HepG2 (cell line): ENCODE results near the gene TMEM151A. TPM values are rescaled to one million over a fixed set of nuclear protein-coding genes. Genes with fewer than 3 reads are reported as not detected.
A peak's percentile ranks its signal among the peaks of the same experiment; 100 is the strongest.

Source experiments
- E2F5 ChIP-seq: sonication (generic); formaldehyde crosslinking; conservative IDR thresholded peaks from 2 replicates; pipeline ENCODE4 v1.4.0; 2020; ENCODE audit warnings: missing genetic modification reagents
- HMGXB4 ChIP-seq, 2 experiments: sonication (generic) in 1 of 2; formaldehyde crosslinking in 1 of 2; IDR thresholded peaks; 2 replicates each; pipeline versions ENCODE4 v1.4.0 to v1.6.1; 2018 to 2020; ENCODE audit warnings: missing genetic modification reagents in 2 of 2, borderline replicate concordance in 1 of 2, low read depth in 1 of 2, mild to moderate bottlenecking in 1 of 2, missing biosample characterization in 1 of 2
- KLF9 ChIP-seq: IDR thresholded peaks from 2 replicates; pipeline ENCODE4 v1.6.1; 2016; ENCODE audit warnings: low read depth
- MXD3 ChIP-seq: IDR thresholded peaks from 2 replicates; pipeline ENCODE4 v1.6.1; 2016; ENCODE audit warnings: mild to moderate bottlenecking, missing biosample characterization, missing genetic modification reagents
- PRPF4 ChIP-seq: fragments of 200-400 bp; formaldehyde crosslinking; IDR thresholded peaks from 2 replicates; pipeline ENCODE4 v1.6.1; 2016; ENCODE audit warnings: low read length, low read depth; ENCODE audit not compliant: poor library complexity, severe bottlenecking
- ZBTB39 ChIP-seq: sonication (generic); formaldehyde crosslinking; IDR thresholded peaks from 2 replicates; pipeline ENCODE4 v1.5.0; 2020; ENCODE audit warnings: missing genetic modification reagents
- ZNF513 ChIP-seq: sonication (generic); formaldehyde crosslinking; conservative IDR thresholded peaks from 2 replicates; pipeline ENCODE4 v1.5.0; 2020; ENCODE audit warnings: missing genetic modification reagents
- ZNF572 ChIP-seq: sonication (generic); formaldehyde crosslinking; IDR thresholded peaks from 2 replicates; pipeline ENCODE4 v1.5.1; 2020; ENCODE audit warnings: mild to moderate bottlenecking, missing genetic modification reagents
- ZNF687 ChIP-seq: sonication (generic); formaldehyde crosslinking; IDR thresholded peaks from 2 replicates; pipeline ENCODE4 v1.5.1; 2020; ENCODE audit warnings: mild to moderate bottlenecking, missing genetic modification reagents, moderate library complexity
- polyA plus RNA-seq, 8 experiments: library from polyadenylated mRNA; depleted of rRNA in 3 of 8; stranded (reverse) in 7 of 8; unstranded in 1 of 8; fragments of >200 nt; fragmentation: Illumina TruSeq in 4 of 8; extraction: Trizol in 4 of 8; gene quantifications; 2 replicates each; pipeline versions ENCODE4 v1.2.1 to v1.2.3, GENCODE V29; 2011 to 2016; ENCODE audit warnings: low read depth in 4 of 8, missing spikeins in 1 of 8, mixed read lengths in 1 of 8; ENCODE audit not compliant: insufficient read depth in 1 of 8
- total RNA-seq, 5 experiments: library from RNA; depleted of rRNA; stranded (reverse); fragments of >200 nt; fragmentation: Illumina TruSeq; extraction: Trizol; gene quantifications; 2 replicates each; pipeline ENCODE4 v1.2.3, GENCODE V29; 2016; ENCODE audit warnings: low read depth in 1 of 5
- TF ChIP-seq, protein P1 (sequence below), 2 experiments: sonication (generic) in 1 of 2; formaldehyde crosslinking in 1 of 2; IDR thresholded peaks; 2 replicates each; pipeline versions ENCODE4 v1.4.0 to v1.6.1; 2016 to 2020; ENCODE audit warnings: borderline replicate concordance in 1 of 2, low read depth in 1 of 2, mild to moderate bottlenecking in 1 of 2, missing genetic modification reagents in 1 of 2

TMEM151A gene
- total and polyA plus RNA-seq, 2 of the 13 experiments (the other 11 are each of a cell fraction or from before 2014, with no cell fraction given), result 0.18 to 0.33 TPM

- TF ChIP-seq ZBTB39 (CRISPR knock-in tag), result no peak
- TF ChIP-seq, protein P1, sequence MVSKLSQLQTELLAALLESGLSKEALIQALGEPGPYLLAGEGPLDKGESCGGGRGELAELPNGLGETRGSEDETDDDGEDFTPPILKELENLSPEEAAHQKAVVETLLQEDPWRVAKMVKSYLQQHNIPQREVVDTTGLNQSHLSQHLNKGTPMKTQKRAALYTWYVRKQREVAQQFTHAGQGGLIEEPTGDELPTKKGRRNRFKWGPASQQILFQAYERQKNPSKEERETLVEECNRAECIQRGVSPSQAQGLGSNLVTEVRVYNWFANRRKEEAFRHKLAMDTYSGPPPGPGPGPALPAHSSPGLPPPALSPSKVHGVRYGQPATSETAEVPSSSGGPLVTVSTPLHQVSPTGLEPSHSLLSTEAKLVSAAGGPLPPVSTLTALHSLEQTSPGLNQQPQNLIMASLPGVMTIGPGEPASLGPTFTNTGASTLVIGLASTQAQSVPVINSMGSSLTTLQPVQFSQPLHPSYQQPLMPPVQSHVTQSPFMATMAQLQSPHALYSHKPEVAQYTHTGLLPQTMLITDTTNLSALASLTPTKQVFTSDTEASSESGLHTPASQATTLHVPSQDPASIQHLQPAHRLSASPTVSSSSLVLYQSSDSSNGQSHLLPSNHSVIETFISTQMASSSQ (IDR thresholded peaks at IDR 0.05; ENCODE audit: low read depth), result no peak
- TF ChIP-seq, protein P1 (CRISPR knock-in tag; IDR thresholded peaks at IDR 0.05; ENCODE audit: borderline replicate concordance), result no peak
- TF ChIP-seq E2F5 (CRISPR knock-in tag), result no peak
- no peak for TF ChIP-seq HMGXB4 (CRISPR knock-in tag; IDR thresholded peaks at IDR 0.05; ENCODE audit: borderline replicate concordance in 1 of 2, low read depth in 1 of 2)
- no peak for TF ChIP-seq KLF9
- no peak for TF ChIP-seq MXD3 (CRISPR knock-in tag)
- TF ChIP-seq ZNF687, result peak; percentile 26; the same call in 1 of the 2 replicates
- no peak for TF ChIP-seq ZNF513 (CRISPR knock-in tag)
- no peak for TF ChIP-seq PRPF4
- no peak for TF ChIP-seq ZNF572 (CRISPR knock-in tag)
Observed at GRCh38 chr11:66267379-66268243, 24.1 kb upstream of the TMEM151A start (continued).
